LoVo (cell line): Measurements from ENCODE around the gene ELMO1.

Experiments
- DNase-seq: peaks from one replicate; pipeline ENCODE4 v3.0.0-alpha.2; 2016; ENCODE audit warnings: low spot score

Gene ELMO1

DNA sequence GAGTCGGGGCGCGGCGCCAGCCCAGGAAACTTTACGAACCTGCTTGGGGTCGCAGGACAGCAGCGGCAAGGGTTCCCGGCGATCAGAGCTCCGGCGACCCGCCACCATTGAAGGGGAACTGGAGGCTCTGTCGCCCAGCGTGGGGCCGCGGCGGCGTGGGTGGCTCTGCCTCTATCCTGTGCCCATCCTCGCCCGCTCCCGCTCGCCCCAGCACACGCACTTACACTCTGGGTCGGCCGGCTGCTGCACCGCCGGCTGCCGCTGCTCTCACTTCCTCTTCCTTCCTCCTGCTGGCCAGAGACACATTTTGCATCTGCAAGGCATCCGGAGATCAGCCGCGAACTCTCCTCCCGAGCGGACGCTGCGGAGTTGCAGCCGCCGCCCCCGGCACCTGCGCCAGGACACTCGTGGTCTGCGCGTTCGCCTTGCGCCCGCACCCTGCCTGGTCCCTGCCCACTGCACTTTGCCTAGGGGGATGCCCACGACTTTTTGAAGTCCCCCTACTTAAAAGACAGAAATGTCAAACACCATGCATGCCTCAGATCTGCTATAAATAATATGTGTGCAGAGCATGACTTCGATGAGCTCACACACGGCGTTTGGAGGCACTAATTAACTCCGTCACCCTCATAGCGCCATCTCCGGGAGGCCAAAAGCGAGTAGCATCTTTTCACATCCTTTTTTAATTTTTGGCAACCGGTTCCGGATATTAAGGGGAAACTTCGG is at the start of gene ELMO1:
TSS of gene ELMO1 (minus strand) at position 229 of the 726 bp plus-strand sequence. CDS start 106,174 bp downstream, outside the sequence.
- DNase-seq = no peak

- no peak for DNase-seq
Observed at GRCh38 chr7:37497576-37497975, 48.9 kb upstream of the ELMO1 start.

GRCh38 chr7:37495574-37496184 is 47.0 kb upstream of the ELMO1 start:
- DNase-seq = peak; percentile 50

DNA sequence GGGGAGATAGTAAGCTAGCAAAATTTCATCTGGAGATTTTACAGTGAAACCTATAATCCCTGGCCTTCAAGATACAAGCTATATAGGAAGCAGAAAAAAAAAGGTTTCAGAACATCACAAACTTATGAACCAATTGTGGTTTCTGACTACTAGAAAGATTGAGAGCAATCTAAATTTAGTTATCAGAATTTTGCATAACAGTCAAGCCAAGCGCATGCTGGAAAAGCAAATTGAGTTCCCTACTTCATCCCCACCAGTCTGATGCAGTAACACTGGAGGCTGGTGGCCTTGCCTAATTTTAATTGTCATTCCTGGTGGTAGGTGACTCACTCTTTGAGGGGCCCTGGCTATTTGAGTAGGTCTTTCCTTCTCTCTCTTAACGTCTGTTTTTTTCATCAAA is 46.3 kb upstream of the ELMO1 start:
- DNase-seq = no peak

GRCh38 chr7:37493810-37494209 is 45.1 kb upstream of the ELMO1 start:
- DNase-seq = no peak

- DNase-seq = no peak
Observed at GRCh38 chr7:37493123-37493522, 44.5 kb upstream of the ELMO1 start.

DNA sequence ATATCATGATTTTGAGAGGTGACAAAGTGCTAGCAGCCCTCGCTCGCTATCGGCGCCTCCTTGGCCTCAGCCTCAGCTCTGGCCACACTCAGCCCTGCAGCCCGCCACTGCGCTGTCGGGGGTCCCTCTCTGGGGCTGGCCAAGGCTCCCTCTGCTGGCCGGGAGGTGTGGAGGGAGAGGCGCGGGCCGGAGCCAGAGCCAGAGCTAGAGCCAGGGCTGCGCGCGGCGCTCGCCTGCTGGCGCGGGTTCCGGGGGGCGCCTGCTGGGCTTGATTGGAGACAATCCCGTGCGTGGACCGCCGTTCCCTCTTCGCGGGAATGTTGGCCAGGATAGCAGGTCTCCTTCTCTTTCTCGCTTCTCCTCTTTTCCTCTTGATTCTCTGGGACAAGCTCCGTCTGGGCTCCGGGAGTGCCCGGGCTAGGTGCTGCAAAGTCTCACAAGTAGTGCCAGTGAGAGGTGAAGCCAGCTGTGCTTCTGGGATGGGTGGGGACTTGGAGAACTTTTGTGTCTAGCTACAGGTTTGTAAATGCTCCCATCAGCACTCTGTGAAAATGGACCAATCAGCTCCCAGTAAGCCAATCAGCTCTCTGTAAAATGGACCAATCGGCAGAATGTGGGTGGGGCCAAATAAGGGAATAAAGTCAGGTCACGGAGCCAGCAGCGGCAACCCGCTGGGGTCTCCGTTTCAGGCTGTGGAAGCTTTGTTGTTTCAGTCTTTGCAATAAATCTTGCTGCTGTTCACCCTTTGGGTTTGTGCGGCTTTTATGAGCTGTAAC is 43.4 kb upstream of the ELMO1 start:
- DNase-seq = no peak

- DNase-seq = no peak
Observed at GRCh38 chr7:37489703-37490102, 41.0 kb upstream of the ELMO1 start.

GRCh38 chr7:37488163-37488764 is 39.6 kb upstream of the ELMO1 start:
- peak; percentile 39 for DNase-seq

DNA sequence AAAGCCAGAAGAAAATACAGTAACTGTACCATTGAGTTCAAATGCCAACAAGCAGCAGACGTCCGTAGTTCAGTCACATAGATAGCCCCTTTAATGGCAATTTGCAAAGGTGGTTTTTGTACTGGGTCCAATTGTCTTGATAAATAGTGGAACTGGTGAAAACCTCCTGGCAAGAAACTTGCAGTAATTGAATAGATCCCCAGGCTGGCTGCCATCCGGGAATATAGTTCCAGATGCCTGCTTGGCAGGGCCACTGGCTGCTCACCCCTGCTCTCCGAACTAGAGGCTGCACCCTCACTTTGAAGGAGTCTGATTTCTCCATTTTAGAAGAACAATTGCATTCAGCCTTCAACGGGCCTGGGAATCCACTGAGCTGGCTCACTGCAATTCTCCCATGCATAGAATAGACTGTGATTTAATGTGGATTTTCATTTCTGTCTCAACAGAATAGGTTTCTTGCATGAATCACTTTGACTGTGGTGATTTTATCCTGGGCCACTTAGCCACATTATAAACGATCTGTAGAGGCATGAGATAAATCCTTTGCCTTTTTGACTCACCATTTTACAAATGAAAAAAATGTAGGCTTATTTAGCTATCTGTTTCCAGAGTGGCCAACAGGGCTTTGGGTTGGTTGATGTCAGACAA is 35.9 kb upstream of the ELMO1 start:
- DNase-seq = no peak

DNA sequence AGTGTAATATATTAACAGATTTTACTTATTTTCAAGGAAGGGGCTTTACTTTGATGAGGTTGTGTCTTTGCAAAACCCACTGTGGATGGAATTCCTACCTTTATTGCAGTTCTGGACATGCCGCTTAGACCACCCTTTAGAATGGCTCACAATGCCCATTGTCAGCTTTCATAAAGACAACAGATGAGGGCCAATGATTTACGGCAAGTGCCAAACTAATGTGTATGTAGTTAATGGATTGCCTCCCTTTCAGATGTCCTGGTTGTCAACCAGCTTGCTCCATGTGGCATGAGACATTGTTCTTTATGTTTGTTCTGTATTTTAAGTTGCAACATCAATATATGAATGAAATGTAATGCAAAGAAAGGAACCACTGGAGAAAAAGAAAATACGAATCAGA is 35.0 kb upstream of the ELMO1 start:
- DNase-seq = no peak

GRCh38 chr7:37482953-37483352 is 34.3 kb upstream of the ELMO1 start:
- no peak for DNase-seq

DNA sequence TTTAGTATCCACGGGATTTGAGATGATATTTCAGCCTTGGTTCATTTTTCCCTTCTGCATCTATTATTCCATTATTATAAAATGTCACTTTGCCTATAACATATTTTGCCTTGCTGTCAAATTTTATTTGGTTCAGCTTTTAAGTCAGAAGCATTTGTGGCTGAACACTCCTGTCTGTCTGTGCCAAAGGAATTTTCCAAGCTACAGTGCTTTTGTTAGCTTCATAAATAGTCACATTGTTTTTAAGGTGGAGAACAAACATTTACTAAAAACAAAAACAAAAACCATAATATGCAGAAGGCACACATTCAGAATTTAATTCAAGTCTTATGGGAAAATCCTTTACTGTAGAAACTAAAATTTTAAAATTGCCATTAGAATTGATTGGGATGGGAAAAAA is 33.8 kb upstream of the ELMO1 start:
- DNase-seq = no peak

DNA sequence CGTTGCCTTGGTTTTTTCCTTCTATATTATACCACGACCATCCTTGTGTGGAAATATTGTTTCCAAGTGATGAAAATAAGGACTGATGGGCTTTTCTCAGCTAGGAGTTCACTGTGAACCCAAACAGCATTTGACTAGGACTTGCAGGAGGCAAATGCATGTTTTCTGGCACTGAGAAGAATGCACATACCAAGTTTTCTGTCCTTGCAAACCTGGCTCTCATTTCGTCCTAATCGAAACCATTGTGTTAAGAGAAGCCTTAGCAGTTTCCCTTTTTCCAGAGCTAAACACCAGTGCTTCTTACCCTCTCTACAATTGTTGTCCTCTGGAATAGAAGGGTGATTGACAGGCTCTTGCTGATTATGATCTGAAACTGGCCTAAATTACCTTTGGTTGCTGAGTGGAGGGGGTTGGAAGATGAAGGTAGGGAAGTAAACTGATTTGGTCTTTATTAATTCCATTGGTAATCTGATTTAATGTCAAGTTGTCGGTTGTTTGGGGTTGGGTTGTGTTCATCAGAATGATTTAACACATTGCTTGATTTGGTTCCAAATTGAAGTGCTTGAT is 33.1 kb upstream of the ELMO1 start:
- DNase-seq = no peak

GRCh38 chr7:37481154-37481553 is 32.5 kb upstream of the ELMO1 start:
- no peak for DNase-seq

DNA sequence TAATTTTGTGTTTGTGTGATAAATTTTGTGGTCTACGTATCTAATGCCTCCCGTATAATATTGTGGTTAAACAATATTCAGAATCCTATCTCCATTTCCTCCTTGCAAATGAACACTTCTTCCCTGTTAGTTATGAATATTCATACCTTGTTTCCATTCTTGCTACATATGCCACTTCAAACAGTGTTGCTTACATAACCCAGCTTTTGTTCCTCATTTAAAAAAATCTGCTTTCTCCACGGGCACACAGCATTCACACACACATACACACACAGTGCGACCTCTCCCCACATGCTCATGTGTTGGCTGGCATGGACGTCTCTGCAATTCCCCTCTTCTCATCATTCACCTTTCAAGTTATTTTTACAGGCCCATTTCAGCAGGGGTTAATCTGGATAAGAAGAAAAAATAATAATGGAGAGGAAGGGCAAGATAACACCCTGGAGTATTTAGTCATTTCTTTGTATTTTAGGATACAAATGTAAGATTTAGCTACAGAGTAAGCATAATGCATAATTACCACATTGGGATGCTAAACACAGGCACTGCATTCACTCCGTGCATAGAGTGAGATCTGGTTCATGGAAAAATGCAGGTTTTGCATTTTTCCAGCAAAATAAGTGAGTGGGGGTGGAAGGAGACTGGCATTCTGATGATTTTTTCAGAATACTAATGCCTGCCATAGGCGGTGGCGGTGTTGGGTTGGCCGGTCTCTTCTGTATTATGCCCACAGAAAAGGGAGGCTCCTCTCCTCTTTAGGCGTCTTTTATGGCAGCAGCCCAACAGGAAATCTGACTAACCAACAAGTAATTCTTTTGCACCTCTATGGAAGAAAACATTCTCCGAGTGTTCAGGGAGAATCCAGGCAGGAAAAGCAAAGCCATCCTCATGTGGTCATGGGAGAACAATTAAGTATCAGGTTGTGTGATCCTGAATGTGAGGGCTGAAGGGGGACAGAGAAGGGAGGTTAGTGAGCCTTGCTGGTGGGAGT is 31.7 kb upstream of the ELMO1 start:
- no peak for DNase-seq

- DNase-seq = no peak
Observed at GRCh38 chr7:37476881-37477450, 28.3 kb upstream of the ELMO1 start.

DNA sequence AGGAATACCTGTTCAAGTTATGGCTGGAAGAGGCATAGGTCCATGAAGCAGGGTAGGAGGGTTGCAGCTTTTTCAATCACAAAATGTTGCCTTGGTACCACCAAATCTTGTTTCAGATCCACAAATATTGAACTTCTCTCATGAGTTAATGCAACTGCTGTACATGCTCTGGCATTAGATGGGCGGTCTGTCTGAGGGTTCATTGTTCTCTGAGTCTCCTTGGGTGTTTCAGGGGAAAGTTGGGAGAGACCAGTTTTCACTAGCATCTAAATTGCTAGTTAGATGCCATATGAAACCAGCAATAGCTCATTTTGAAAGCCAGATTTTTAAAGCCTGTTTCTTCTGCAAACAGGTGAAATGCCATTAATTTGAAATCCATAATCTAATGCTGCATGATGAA is 27.8 kb upstream of the ELMO1 start:
- no peak for DNase-seq

GRCh38 chr7:37475646-37476045 is 27.0 kb upstream of the ELMO1 start:
- no peak for DNase-seq

DNA sequence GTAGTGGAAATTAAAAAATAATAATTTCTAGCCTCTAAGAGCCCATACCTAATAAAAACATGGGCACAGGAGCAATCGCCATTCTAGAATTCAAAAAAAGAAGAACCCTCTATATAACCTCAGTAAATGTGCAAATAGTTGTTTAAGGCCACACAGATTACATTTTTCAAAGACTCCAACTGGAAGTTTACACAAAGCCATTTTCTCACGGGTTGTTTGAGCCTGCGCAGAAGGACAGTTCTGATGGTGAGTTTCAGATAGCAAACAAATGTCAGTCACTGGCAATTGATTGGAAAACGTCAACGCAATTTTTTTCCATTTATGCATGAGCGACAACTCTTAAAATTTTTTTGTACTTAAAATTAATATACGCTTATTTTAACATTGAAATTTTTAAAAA is 23.0 kb upstream of the ELMO1 start:
- no peak for DNase-seq
